Erythroblast (primary cell): ENCODE data around the gene PDE10A.

Experiments used
- GATA1 ChIP-seq: IDR thresholded peaks from 2 replicates; pipeline ENCODE4 v1.6.1; 2011; ENCODE audit warnings: low read depth, mild to moderate bottlenecking, control low read depth, low read length, moderate library complexity
- POLR2A ChIP-seq: IDR thresholded peaks from 2 replicates; pipeline ENCODE4 v1.6.1; 2011; ENCODE audit warnings: mild to moderate bottlenecking, low read length

DNA sequence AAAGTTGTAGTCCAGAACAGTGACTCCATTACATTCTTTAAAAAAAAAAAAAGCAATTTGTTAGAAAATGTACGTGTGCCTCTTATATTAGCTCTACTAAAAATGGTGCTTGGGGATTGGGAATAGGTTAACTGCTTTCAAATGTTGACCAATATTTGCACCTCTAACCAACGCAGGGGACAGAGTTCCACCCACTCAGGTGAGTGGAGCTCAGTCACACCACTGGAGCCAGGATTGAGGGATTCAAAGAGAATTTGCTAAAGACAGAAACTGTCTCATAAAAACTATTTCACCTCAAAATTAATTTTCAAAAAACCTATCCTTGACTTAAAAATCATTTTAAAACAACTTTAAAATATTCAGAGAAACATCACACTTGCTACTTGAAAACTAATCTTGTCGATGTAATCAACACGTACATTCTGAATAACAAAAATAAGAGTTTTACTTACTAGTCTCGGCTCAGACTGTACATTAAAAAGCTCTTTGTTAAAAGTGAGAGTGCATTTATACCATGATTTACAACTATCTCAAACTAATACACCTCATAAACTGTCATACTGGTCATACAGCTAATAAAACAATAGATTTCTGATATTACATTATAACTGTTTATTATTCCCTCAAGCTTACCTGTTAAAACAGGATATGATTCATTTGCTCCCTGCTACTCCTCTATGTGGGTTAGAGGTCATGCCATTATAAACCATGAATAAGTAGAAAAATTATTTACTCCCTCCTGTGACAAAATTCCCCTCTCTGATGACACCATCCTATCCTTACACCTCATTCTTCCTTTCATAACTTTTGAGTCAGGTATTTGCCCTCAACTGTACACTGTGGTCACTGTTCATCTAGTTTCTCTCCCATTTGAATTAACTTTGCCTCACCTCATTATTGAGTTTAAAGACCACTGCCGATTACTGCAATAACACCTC, 88.6 kb downstream of the PDE10A start:
- TF ChIP-seq POLR2A: no peak
- TF ChIP-seq GATA1: no peak
